Measurements from ENCODE around the gene GTF2F1. TPM values are rescaled to one million over a fixed set of nuclear protein-coding genes. Genes with fewer than 3 reads are reported as not detected.

Gene GTF2F1
- total and polyA plus RNA-seq, 8 donors = 9.8 to 62.8 (median 31.1) TPM

DNA sequence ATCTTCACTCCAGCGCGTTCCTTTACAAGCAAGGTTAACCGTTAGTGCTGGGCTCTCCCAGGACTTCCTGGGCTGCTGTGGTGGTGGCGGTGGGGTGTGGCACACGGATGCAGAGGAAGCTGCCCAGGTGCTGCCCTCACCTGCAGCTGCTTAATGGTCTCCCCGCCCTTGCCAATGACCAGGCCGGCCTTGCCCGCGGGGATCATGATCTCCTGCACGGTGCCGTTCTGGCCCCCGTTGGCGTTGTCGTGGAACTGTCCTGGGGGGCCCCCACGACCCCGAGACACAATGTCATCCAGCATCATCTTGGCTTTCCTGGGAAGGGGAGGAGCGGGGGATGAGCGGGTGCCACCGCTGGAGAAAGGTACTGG is 25.6 kb upstream of the GTF2F1 start:
- no peak overlapping the region for H3K27ac ChIP-seq
- no peak for DNase-seq
- H3K4me3 ChIP-seq = no peak overlapping the region
- peaks cover 78 to 88% (median 85%) of the 10 kb centered on the region in 4 donors for H3K36me3 ChIP-seq
- H3K9me3 ChIP-seq = no peaks in the 10 kb centered on the region
- H3K27me3 ChIP-seq = no peaks in the 10 kb centered on the region
- WGBS, 5 donors = 86 to 91% (median 88%) methylated on average over 13 to 19 of the region's 19 CpGs
- intact Hi-C loops (cut with DNase I; ENCODE audit: low total_unique reads) = no loop called here
- TF ChIP-seq POLR2AphosphoS5 (IDR thresholded peaks at IDR 0.05) = no peak
- TF ChIP-seq POLR2A (IDR thresholded peaks at IDR 0.05) = no peak
- TF ChIP-seq EP300 (IDR thresholded peaks at IDR 0.05) = no peak
- no peak for TF ChIP-seq CTCF (IDR thresholded peaks at IDR 0.05)
- H3K4me1 ChIP-seq = peaks cover 15 to 57% (median 42%) of the 10 kb centered on the region in 4 donors

DNA sequence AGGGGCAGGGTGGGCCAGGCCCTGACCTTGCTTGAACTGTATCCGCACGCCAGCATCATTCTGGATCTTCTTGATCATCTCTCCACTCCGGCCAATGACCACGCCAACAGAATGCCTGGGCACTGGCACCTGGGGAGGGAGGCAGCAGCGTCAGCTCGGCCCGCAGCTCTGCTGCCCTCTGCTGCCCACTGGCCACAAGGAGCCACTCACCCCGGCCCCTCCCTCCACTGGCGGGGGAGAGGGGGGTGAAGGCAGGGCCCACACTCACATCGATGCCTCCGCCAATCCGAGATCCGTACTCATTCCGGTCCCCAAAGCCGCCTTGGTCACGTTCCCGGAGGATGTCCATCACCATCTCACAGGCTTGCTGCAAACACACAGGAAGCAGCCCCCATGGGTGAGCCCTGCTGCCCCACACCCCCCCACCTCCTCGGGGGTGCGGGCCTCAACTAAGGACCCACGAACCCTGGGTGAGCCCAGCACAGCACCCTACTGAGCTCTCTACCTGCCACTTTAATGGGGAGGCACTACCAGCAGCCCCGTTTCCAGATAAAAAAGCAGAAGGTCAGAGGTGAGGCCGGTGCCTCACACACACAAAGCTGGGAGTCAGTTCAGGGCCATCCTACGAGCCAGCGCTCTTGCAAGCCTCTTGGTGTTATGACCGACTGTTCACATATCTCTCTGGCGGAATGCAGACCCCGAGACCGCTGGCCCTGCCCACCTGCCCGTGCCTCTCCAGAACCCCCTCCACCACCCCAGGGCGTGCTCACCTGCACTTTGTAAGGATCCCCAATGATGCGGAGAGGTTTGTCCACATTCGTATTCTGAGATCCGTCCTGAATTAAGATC is 25.0 kb upstream of the GTF2F1 start:
- no peak for TF ChIP-seq POLR2AphosphoS5 (IDR thresholded peaks at IDR 0.05)
- peak in 3 of 7 experiments; percentile 7 to 23 (median 8) for TF ChIP-seq CTCF (IDR thresholded peaks at IDR 0.05)
- no peak for TF ChIP-seq POLR2A (IDR thresholded peaks at IDR 0.05)
- H3K9me3 ChIP-seq = no peaks in the 10 kb centered on the region
- peaks cover 78 to 93% (median 85%) of the 10 kb centered on the region in 4 donors for H3K36me3 ChIP-seq
- H3K27ac ChIP-seq = peak overlapping the region in 1 of 5 donors; percentile 35
- H3K4me3 ChIP-seq = no peak overlapping the region
- DNase-seq = peak in 1 of 2 donors; percentile 64
- no peaks in the 10 kb centered on the region for H3K27me3 ChIP-seq
- H3K4me1 ChIP-seq = peaks cover 13 to 56% (median 39%) of the 10 kb centered on the region in 4 donors
- 60 to 72% (median 67%) methylated on average over 23 to 33 of the region's 33 CpGs for WGBS, 5 donors
- intact Hi-C loops (cut with DNase I; ENCODE audit: low total_unique reads) = no loop called here

DNA sequence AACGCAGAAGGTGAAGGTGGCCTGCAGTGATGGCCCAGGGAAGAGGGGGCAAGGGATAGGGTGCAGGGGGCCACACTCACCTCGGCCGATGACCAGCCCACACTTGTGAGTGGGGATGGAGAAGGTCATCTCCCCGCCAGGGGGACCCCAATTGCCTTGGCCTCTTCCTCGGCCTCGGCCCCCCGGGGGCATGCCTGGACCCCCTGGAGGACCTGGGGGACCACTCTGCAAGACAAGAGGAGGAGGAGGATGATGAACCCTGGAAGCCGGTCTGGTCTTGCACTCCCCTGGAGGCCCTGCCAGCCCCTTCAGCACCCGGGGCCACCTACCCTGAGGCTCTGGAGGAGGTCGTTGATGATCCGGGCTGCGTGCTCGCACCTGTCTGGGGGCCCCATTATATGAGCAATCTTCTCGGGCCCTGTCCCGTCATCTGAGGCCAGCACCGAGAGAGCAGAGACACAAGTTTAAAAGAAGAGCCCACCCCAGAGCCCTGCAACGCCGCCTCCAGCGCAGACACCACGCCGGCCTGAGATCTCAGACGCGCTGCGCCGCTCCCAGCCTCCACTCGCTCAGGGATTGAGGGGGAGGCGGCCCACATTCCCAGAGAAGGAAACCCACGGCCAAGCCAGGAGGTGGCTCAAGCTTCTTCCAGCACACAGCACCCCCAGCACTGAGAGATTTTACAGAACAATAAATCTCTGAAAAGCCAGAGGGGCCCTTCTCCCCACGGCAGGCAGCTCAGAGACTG is 23.9 kb upstream of the GTF2F1 start:
- Histone ChIP-seq H3K9me3 (no peaks in the 10 kb centered on the region), H3K4me1 (peaks cover 2 to 51% (median 34%) of the 10 kb centered on the region in 4 donors), H3K4me3 (no peak overlapping the region), H3K27ac (peak overlapping the region in 1 of 5 donors; percentile 35), H3K27me3 (no peaks in the 10 kb centered on the region), H3K36me3 (peaks cover 78 to 88% (median 81%) of the 10 kb centered on the region in 4 donors)
- WGBS, 5 donors = 93 to 96% (median 94%) methylated on average over 18 to 29 of the region's 29 CpGs
- intact Hi-C loops (cut with DNase I; ENCODE audit: low total_unique reads) = no loop called here
- DNase-seq = no peak
- no peak for TF ChIP-seq CTCF (IDR thresholded peaks at IDR 0.05)
- TF ChIP-seq EP300 (IDR thresholded peaks at IDR 0.05) = no peak
- TF ChIP-seq POLR2AphosphoS5 (IDR thresholded peaks at IDR 0.05) = no peak
- no peak for TF ChIP-seq POLR2A (IDR thresholded peaks at IDR 0.05)

GRCh38 chr19:6415591-6416190 is 22.7 kb upstream of the GTF2F1 start:
- Histone ChIP-seq H3K27me3 (no peaks in the 10 kb centered on the region), H3K9me3 (no peaks in the 10 kb centered on the region), H3K36me3 (peaks cover 68 to 76% (median 70%) of the 10 kb centered on the region in 4 donors), H3K4me1 (peaks cover 0 to 39% (median 26%) of the 10 kb centered on the region in 4 donors), H3K27ac (no peak overlapping the region), H3K4me3 (no peak overlapping the region)
- intact Hi-C loops (cut with DNase I; ENCODE audit: low total_unique reads) = no loop called here
- DNase-seq = no peak
- WGBS, 5 donors = 92 to 96% (median 92%) methylated on average over 22 to 32 of the region's 32 CpGs
- TF ChIP-seq CTCF (IDR thresholded peaks at IDR 0.05) = no peak
- TF ChIP-seq POLR2AphosphoS5 (IDR thresholded peaks at IDR 0.05) = no peak
- no peak for TF ChIP-seq POLR2A (IDR thresholded peaks at IDR 0.05)
- no peak for TF ChIP-seq EP300 (IDR thresholded peaks at IDR 0.05)
